Measurements from ENCODE around the gene TEAD3.
"Not testable (repeated sequence)": the region's sequence is repeated elsewhere in the genome, so short reads cannot be mapped to it uniquely, and the experiment has no call there.

Gene TEAD3

DNA sequence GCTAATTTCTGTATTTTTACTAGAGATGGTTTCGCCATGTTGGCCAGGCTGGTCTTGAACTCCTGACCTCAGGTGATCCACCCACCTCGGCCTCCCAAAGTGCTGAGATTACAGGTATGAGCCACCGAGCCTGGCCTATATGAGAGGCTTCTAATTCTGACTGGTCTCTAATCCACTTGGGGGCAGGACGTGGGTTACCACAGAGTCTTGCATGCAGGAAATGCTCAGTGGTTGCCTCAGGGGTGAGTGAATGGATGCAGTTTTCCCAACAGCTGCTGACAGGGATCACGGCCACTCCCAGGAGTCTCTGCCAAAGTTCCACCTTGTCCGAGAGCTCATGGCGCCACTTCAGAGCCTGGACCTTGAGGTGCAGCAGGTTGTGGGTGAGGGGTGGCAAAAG, 51.2 kb downstream of the TEAD3 start:
- DNase-seq, result no peak

DNA sequence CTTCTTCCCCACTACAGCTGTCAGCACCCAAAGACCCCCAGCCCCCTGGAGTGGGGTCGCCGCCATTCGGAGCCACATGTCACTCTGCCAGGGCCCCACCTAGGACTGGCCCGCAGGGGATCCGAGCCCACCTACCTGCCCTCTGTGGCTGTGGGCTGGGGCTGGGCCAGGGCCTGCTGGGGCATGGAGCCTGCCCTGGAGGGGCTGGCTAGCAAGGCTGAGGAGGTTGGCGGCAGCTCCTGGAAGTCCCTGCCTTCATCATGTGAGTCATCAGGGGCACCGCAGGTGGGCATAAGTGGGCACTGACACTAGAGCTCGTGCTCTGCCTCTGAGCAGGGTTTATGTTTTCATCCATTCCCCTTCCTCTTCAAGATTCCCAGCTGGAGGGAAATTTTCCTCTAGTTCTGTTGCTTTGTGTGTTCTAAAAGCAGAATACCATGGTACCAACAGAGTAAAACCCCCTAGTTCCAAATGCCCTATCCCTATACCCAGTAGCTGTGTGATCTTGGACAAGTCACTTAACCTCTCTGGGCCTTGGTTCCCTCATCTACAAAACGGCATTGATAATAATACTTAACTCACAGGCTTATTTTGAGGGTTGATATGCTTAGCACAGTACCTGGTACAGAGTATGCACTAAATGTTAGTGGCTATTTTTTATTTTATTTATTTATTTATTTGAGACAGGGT, 53.4 kb downstream of the TEAD3 start:
- no peak for DNase-seq

DNA sequence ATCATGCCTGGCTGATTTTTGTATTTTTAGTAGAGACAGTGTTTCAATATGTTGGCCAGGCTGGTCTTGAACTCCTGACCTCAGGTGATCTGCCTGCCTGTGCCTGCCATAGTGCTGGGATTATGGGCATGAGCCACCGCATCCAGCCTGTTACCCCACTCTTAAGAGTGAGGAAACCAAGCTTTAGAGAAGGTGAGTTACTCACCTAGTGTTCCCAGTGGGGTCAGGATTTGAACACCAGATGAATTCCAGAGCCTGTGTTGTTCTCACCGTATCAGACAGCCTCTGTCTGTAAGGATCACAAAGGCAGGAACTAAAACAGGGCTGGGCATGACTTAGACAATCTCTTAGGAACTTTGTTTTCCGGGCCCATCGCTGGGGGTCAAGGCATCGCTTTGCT, 54.2 kb downstream of the TEAD3 start:
- DNase-seq, result no peak

DNA sequence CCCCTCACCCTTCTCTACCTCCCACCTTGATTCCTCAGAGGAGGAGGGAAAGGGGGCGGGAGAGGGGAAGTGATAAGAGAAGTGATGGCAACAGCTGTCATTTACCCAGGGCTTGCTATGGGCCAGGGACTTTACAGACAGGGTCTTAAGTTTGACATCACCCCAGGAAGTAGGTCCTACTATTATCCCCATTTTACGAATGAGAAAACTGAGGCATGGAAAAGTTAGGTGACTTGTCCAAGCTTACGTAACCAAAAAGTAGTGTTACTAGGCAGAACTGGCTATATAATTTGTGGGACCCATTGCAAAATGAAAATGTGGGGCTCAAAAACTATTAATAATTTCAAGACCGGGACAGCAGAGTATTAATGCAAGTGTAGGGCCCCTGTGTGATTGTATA, 55.2 kb downstream of the TEAD3 start:
- no peak for DNase-seq

DNA sequence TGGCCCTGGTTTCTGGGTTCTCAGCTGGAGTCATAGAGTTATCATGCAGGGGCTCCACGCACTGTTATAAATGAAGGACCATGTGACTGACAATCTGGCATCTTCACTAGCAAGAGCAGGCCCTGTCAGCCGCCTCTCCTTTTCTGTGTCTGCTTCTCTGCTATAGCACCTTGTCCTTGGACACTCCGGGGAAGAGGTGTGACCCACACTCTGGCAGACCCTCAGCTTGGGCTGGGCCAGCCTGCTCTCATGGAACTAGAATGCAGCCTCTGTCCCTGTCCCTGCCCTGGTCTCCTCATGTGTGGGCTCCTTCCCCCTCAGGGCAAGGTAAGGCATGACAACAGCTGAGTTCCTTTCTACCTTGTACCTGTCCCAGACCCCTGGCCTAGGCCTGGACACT, 55.7 kb downstream of the TEAD3 start:
- no peak for DNase-seq

DNA sequence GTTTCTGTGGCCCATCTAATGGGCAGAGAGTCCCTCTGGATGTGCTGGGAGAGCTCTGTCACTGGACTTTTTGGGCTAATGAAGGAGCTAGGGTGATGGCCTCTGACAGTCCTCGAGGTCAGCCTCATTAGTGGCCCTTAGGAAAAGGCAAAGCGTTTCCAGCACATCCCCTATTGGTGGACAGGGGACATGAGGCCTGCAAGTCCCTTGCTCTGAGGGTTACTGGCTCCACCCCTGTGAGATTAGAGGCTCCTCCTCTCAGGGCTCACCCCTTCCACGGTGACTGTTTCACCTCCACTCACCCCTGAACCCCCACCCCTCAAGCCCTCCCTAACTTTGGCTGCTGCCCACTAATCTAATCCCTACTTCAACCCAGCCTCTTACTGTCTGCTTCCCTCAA, 57.6 kb downstream of the TEAD3 start:
- DNase-seq, result no peak

DNA sequence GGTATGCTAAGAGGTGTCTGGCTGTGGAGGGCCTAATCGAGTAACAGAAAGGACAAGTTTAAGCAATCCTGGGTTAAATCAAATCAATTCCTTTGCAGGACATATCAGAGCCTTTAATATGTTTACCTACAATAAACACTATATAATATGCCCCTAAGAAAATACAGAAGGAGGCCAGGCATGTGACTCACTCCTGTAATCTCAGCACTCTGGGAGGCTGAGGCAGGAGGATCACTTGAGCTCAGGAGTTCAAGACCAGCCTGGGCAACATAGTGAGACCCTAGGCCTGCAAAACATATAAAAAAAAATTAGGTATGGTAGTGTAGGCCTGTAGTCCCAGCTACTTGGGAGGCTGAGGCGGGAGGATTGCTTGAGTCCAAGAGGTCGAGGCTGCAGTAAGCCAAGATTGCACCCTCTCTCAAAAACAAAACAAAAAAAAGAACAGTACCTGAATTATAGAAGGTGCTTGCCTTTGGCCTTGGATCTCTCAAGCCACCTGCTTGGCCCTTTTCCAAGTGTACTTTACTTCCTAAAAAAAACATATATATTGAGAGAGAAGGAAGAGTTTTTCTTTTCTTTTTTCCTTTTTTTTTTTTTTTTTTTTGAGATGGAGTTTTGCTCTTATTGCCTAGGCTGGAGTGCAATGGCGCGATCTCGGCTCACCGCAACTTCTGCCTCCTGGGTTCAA, 58.4 kb downstream of the TEAD3 start:
- DNase-seq, result not testable (repeated sequence)

DNA sequence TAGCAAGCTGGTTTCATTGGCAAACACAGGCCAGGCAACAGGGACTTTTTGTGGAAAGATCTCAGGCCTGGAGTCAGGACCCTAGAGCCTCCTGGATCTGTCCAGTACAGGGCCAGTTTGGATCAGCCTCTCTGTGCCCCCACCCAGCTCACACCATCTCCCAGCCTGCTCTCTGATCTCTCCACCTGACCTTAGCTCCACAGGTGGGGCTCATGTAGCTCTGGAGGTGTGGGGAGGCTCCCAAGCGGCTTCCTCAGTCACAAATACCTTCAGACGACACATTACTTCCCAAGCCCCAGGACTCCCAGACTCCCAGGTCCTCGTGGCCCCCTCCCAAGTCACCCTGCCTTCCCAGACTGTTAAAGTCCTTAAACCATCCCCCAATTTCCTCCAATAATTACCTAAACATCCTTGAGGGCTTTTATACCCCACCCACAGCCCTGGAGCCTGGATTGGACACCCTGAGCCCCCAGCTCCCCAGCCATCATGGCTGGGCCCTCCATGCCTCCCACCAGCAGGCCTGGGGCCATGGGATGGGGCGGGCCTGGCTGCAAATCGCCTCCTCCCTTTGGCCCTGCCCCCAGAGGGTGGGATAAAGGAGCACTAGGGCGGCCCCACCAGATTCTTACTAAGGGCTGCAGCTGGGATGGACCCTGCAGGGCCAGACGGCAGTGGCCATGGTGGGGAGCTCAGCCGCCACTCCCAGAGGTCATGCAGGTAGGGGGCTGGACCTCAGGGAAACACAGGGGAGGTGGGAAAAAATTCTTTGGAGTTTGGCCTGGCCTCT, 60.6 kb downstream of the TEAD3 start:
- DNase-seq, result no peak

DNA sequence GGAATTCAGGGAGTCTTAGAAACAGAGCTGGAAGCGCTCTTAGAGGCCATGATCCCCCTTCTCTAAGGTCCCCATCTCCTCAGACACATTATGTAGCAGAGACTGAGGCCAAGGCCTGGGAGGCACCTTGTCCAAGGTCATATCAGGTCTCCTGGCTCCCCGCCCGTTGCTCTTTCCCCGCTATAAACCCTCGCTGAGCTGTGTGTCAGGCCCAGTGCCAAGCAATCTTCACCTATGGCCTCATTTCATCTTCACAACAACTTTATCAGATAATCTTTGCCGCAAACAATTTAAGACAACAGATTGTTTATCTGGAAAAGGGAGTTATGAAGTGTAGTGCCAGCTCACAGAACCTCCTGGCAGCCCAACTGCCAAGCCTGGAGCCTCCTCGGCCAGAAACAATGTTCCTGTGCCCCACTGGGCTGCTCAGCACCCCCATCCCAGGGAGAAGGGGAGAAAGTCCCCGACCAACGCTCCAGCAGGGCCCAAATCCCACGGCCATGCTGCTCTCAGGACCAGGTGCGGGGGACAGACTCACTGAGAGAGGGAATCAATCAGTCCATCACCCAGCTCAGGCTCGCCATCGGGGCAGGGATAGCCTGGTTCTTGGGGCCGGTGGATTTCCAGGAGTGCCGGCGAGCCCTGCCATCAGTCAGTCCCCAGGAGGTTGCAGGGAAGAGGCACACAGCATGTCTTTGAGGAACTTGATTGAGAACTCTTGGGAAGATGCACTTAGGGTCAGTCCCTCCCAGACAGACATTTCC, 61.6 kb downstream of the TEAD3 start:
- DNase-seq, result no peak

DNA sequence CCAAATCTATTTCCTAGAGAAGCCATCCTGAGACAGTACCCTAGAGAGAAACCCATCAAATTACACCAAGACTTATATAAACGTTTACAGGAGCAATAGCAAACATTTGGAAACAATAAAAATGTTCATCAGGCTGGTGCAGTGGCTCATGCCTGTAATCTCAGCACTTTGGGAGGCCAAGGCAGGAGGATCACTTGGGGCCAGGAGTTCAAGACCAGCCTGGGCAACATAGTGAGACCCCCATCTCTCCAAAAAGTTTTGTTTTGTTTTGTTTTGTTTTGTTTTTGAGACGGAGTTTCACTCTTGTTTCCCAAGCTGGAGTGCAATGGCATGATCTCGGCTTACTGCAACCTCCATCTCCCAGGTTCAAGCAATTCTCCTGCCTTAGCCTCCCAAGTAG, 64.2 kb downstream of the TEAD3 start:
- DNase-seq, result not testable (repeated sequence)

DNA sequence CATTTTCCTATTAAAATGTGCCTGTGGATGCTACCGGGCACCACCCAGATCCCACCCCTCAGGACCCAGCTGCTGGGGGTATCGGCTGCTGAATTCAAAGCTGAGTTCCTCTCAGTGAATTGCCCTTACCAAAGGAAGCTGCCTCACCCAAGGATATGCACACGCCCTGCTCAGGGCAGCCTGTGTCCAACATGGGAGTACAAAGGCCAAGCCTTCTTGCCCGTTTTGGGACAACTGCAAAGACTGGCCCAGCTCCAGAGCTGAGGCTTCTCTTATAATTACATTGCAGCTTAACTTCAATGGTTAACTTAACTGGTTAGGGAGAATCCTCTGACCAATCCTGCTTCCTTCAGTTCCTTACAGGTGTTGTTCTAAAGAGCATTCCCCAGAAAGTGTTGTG, 64.6 kb downstream of the TEAD3 start:
- DNase-seq, result no peak

DNA sequence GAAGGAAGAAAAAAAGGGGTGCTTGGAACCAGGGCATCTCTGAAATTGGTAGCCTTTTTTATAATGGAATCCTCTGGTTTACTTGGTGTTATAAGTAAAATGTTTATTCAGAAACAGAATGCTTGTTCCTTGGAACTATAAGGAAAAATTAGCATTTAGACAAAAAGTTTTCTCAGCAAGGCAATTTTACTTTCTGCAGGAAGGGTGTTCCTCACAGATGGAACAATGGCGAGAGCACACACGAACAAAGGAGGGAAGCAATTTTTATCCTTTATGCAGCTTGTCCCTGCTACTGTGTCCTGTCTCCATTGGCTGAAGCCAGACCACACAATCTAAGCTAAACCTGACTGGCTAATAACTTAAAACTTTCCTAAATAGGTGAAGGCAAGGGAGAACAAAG, 67.4 kb downstream of the TEAD3 start:
- DNase-seq, result no peak

DNA sequence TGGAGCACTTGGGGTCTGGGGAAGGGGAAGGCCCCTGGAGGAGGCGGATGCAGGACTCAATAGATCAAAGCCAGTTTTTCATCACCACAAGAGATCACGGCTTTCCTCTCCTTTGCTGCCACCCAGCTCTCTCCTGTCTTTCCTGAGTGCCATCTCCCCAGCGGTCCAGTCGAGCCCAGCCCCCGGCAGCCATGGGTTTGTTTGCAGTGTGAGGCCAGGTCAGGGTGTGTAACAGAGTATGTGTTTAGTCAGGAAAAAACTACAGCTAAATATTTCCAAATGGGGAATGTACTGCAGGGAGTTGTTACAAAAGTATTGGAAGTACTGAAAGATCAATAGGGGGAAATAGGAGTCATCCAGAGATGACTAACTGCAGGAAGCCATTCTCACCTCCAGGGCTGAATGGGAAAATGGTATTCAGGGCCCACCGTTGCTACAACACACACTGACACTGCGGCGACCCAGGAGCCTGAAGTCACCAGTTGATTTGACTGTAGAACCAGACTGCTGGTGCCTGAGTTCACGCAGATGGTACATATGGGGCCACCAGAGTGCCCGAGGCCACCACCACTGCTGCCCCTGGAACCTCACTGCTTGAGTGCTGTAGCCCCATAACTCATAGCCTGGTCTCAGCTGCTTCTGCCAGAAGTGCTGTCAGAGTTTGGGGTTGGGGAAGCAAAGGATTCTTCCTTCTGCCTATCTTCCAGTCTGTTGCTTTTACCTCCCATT, 68.3 kb downstream of the TEAD3 start:
- no peak for DNase-seq

DNA sequence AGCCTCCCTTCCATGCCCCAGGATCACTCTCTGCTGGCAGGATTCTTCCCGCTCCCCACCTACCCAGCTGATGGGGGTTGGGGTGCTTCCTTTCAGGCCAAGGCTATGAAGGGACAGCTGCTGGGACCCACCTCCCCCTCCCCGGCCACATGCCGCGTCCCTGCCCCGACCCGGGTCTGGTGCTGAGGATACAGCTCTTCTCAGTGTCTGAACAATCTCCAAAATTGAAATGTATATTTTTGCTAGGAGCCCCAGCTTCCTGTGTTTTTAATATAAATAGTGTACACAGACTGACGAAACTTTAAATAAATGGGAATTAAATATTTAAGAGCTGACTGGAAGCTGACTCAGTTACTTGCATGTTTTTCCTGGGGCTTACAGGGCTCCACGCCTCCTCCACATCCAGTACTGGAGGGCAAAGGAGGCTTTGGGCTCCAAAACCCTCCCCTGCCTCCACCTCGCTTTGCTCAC, 69.0 kb downstream of the TEAD3 start:
- DNase-seq, result no peak

DNA sequence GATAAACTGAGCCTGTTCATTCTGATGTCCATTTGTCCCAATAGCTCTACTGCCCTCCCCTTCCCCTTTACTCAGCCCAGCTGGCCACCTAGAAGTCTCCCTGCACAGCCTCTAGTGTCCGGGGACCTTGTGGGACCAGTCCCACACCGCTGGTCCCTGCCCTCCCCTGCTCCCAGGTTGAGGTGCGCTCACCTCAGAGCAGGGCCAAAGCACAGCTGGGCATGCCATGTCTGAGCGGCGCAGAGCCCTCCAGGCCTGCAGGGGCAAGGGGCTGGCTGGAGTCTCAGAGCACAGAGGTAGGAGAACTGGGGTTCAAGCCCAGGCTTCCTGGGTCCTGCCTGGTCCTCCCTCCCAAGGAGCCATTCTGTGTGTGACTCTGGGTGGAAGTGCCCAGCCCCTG, 69.4 kb downstream of the TEAD3 start:
- DNase-seq, result no peak

DNA sequence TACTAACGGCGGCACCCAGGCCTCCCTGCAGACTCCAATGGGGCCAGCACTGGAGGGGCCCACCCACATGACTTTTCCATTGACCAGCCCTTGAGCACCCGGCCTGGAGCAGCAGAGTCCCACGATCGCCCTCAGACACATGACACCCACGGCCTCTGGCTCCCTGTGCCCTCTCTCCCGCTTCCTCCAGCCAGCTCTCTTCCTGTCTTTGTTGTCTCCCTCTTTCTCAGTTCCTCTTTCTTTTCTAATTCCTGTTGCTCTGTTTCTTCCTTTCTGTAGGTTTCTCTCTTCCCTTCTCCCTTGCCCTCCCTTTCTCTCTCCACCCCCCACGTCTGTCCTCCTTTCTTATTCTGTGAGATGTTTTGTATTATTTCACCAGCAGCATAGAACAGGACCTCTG, 70.8 kb downstream of the TEAD3 start:
- DNase-seq, result no peak

DNA sequence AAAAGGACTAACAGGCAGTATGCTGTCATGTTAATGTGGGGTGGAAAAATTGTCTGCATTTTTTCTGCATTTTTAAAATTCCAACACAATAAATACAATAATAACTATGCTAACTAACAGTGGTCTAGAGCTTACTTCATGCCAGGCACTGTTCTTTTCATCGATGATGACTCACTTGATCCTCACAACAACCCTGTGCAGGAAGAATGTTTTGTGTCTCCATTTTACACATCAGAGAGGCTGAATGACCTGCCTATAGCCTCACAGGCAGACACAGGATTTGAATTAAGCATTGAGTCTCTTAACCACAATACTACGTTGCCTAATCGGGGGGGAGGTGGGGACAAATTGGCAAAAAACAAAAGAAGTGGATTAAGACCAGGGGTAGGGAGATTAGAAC, 71.6 kb downstream of the TEAD3 start:
- no peak for DNase-seq

All from NCI-H2227 treated with DMSO at 0.1 percent for 48 hours (cell line).